Pancreas (tissue), 10 donors: ENCODE data around the gene ARF1. TPM values are rescaled to one million over a fixed set of nuclear protein-coding genes. Genes with fewer than 3 reads are reported as not detected.

Experiments
- ATAC-seq, 4 donors: fragments of 200-7000 bp; cut with Tn5 transposase; one replicate each; pipeline versions ENCODE4 v1.8.0 to v1.9.1; 2020; ENCODE audit warnings: mild to moderate bottlenecking in 4 of 4, moderate library complexity in 4 of 4
- DNase-seq, 6 donors: peaks; one replicate each; pipeline ENCODE4 v3.0.0-alpha.2; 2020
- FAIRE-seq: peaks from 2 replicates; lab custom pipeline; 2012; peaks lifted over from hg19 to GRCh38; lab: Jason Lieb, UNC
- H3K27ac ChIP-seq, 4 donors: fragments of 200-600 bp; sonication (generic); 1 replicate in 3 of 4; 2 replicates in 1 of 4; pipeline versions ENCODE4 v1.5.0 to v1.8.0; 2020
- H3K27me3 ChIP-seq, 4 donors: fragments of 200-600 bp; one replicate each; pipeline ENCODE4 v1.8.0; 2021
- H3K36me3 ChIP-seq, 3 donors: fragments of 200-600 bp; sonication (generic) in 1 of 3; one replicate each; pipeline versions ENCODE4 v1.5.0 to v1.8.0; 2020 to 2021
- H3K4me1 ChIP-seq, 3 donors: fragments of 200-600 bp; one replicate each; pipeline ENCODE4 v1.8.0; 2021
- H3K4me3 ChIP-seq, 4 donors: fragments of 200-600 bp; sonication (generic) in 2 of 4; one replicate each; pipeline versions ENCODE4 v1.5.0 to v1.8.0; 2020 to 2021
- H3K9me3 ChIP-seq, 4 donors: fragments of 200-600 bp; one replicate each; pipeline ENCODE4 v1.8.0; 2021
- CTCF ChIP-seq, 4 donors: fragments of 200-600 bp; sonication (generic) in 3 of 4; IDR thresholded peaks; one replicate each; pipeline versions ENCODE4 v1.5.0 to v1.8.0; 2021; ENCODE audit warnings: antibody characterized with exemption in 4 of 4
- WGBS, 2 donors: extraction: QIAGEN DNeasy Blood & Tissue Kit; methylation state at CpG; one replicate each; pipeline ENCODE4 v1.1.7; 2013; 5-methylcytosine and 5-hydroxymethylcytosine counted together
- intact Hi-C, 3 donors: fragments of 100-400 bp; cut with DNase I; formaldehyde crosslinking; loops; one replicate each; pipeline versions ENCODE4 v1.11.1 to v1.14.2; 2022
- microRNA-seq, 2 donors: library from miRNA; unstranded; fragments of <30 nt; microRNA quantifications; one replicate each; pipeline versions ENCODE4 to v1.1.0, GENCODE V29; 2019 to 2020
- polyA plus RNA-seq, 2 donors: library from polyadenylated mRNA; stranded (reverse); fragments of 200-250 nt; gene quantifications; one replicate each; pipeline ENCODE4 v1.2.3, GENCODE V29; 2013
- total RNA-seq, 6 donors: library from RNA; stranded (reverse); fragmentation: NEBNext Ultra II Directional in 4 of 6; extraction: Animal tissue kit (Norgen Biotek cat#: 25700) in 4 of 6; gene quantifications; one replicate each; pipeline versions ENCODE4 v1.2.1 to v1.2.4, GENCODE V29; 2021 to 2023
- donor health status: healthy with polysubstance abuse.
- donor health status: DM: no; HTN: no; CAD: no; lungs with moderate emphysema.
- donor health status: DM: no; HTN: no; CAD: no.
- donor health status: control.
- donor health status: control.
- donor health status: Bipolar disorder and iron deficiency.
- donor health status: DM: yes; HTN: yes; CAD: no.
- donor health status: DM: no; HTN: no; CAD: no.
- donor health status: DM: no; HTN: no; CAD: no.
- donor health status: DM: yes; HTN: yes; CAD: no.

ARF1 gene
- total and polyA plus RNA-seq, 8 donors = 160 to 251 (median 205) TPM

GRCh38 chr1:228146417-228147150, 64.1 kb downstream of the ARF1 start:
- intact Hi-C loops = no loop called here
- no peak for FAIRE-seq
- peak in 2 of 6 donors; percentile 12 to 17 for DNase-seq

GRCh38 chr1:228147151-228147693, 64.7 kb downstream of the ARF1 start:
- FAIRE-seq (no peak), ATAC-seq (no peak), DNase-seq (peak in 4 of 6 donors; percentile 11 to 74 (median 22))
- Histone ChIP-seq H3K9me3 (no peaks in the 10 kb centered on the region), H3K27me3 (no peaks in the 10 kb centered on the region), H3K27ac (no peak overlapping the region), H3K4me1 (peaks cover 8 to 19% (median 16%) of the 10 kb centered on the region in 3 donors), H3K4me3 (no peak overlapping the region), H3K36me3 (peaks cover 0 to 23% (median 0%) of the 10 kb centered on the region in 3 donors)
- TF ChIP-seq CTCF (IDR thresholded peaks at IDR 0.05) = no peak
- intact Hi-C loops = no loop called here
- 91% methylated on average over 20 of the region's 20 CpGs for WGBS, 2 donors

More at GRCh38 chr1:228146417-228147150, 64.1 kb downstream of the ARF1 start:
- TF ChIP-seq CTCF (IDR thresholded peaks at IDR 0.05) = no peak
- WGBS, 2 donors = 90 to 92% methylated on average over 18 of the region's 18 CpGs
- H3K27ac ChIP-seq = no peak overlapping the region
- no peaks in the 10 kb centered on the region for H3K9me3 ChIP-seq
- ATAC-seq = no peak
- H3K27me3 ChIP-seq = no peaks in the 10 kb centered on the region
- H3K4me1 ChIP-seq = peaks cover 11 to 25% (median 23%) of the 10 kb centered on the region in 3 donors
- H3K36me3 ChIP-seq = peaks cover 0 to 23% (median 0%) of the 10 kb centered on the region in 3 donors
- no peak overlapping the region for H3K4me3 ChIP-seq

- intact Hi-C loops = no loop called here
- FAIRE-seq (no peak), ATAC-seq (no peak), DNase-seq (no peak)
- H3K27ac ChIP-seq = no peak overlapping the region
- 79 to 87% methylated on average over 3 to 4 of the region's 4 CpGs for WGBS, 2 donors
- no peaks in the 10 kb centered on the region for H3K9me3 ChIP-seq
- H3K4me3 ChIP-seq = no peak overlapping the region
- H3K4me1 ChIP-seq = peaks cover 3 to 13% (median 11%) of the 10 kb centered on the region in 3 donors
- no peaks in the 10 kb centered on the region for H3K27me3 ChIP-seq
- peaks cover 0 to 23% (median 0%) of the 10 kb centered on the region in 3 donors for H3K36me3 ChIP-seq
- no peak for TF ChIP-seq CTCF (IDR thresholded peaks at IDR 0.05)
Measured at GRCh38 chr1:228147768-228148167, 65.3 kb downstream of the ARF1 start.

GRCh38 chr1:228148196-228148861, 65.8 kb downstream of the ARF1 start:
- no peak for TF ChIP-seq CTCF (IDR thresholded peaks at IDR 0.05)
- peaks cover 0 to 23% (median 0%) of the 10 kb centered on the region in 3 donors for H3K36me3 ChIP-seq
- 75 to 80% methylated on average over 18 of the region's 18 CpGs for WGBS, 2 donors
- peak in 4 of 6 donors; percentile 11 to 62 (median 36) for DNase-seq
- no peak for FAIRE-seq
- no peaks in the 10 kb centered on the region for H3K9me3 ChIP-seq
- no peak overlapping the region for H3K27ac ChIP-seq
- H3K27me3 ChIP-seq = no peaks in the 10 kb centered on the region
- ATAC-seq = no peak
- no peak overlapping the region for H3K4me3 ChIP-seq
- intact Hi-C loops = no loop called here
- H3K4me1 ChIP-seq = peaks cover 0 to 8% (median 5%) of the 10 kb centered on the region in 3 donors

Small RNA genes within 50 kb of the gene (microRNA-seq; reads per million reads assigned to microRNA genes)
- 0.29 to 1.5 reads per million in 2 donors for gene MIR3620

Other genes starting within 250 kb of the ARF1 start
- 1 to 10 TPM in 5 of 6 donors, under 1 TPM in 1; 0.72 to 2.9 (median 2.1) TPM for gene WNT9A, start 134.8 kb upstream of the ARF1 start, total RNA-seq
- gene WNT9A, start 134.8 kb upstream of the ARF1 start, polyA plus RNA-seq = 1 to 10 TPM in 1 of 2 donors, under 1 TPM in 1; 0.80 to 1.4 TPM
- gene WNT3A, start 75.7 kb upstream of the ARF1 start, total RNA-seq = not detected
- under 1 TPM in 1 of 2 donors, not detected in 1; 0.08 TPM for gene WNT3A, start 75.7 kb upstream of the ARF1 start, polyA plus RNA-seq
- gene C1orf35, start 20.6 kb downstream of the ARF1 start, total RNA-seq = 1 to 10 TPM; 6.3 to 9.3 (median 7.8) TPM
- 10 to 100 TPM; 18.9 to 33.2 TPM for gene C1orf35, start 20.6 kb downstream of the ARF1 start, polyA plus RNA-seq
- 10 to 100 TPM; 18.1 to 24.7 (median 23.9) TPM for gene MRPL55, start 26.6 kb downstream of the ARF1 start, total RNA-seq
- gene MRPL55, start 26.6 kb downstream of the ARF1 start, polyA plus RNA-seq = 100 to 1,000 TPM; 103 to 113 TPM
- gene GUK1, start 57.6 kb downstream of the ARF1 start, total RNA-seq = 100 to 1,000 TPM in 2 of 6 donors, 10 to 100 TPM in 4; 71.5 to 114 (median 98.6) TPM
- gene GUK1, start 57.6 kb downstream of the ARF1 start, polyA plus RNA-seq = 100 to 1,000 TPM; 317 TPM
- gene GJC2, start 67.2 kb downstream of the ARF1 start, total RNA-seq = under 1 TPM; 0.08 to 0.69 (median 0.34) TPM
- gene GJC2, start 67.2 kb downstream of the ARF1 start, polyA plus RNA-seq = under 1 TPM; 0.59 to 0.80 TPM
- 10 to 100 TPM in 1 of 6 donors, 1 to 10 TPM in 5; 6.1 to 14.4 (median 8.0) TPM for gene IBA57, start 83.1 kb downstream of the ARF1 start, total RNA-seq
- gene IBA57, start 83.1 kb downstream of the ARF1 start, polyA plus RNA-seq = 1 to 10 TPM; 2.4 to 2.7 TPM
- 10 to 100 TPM in 4 of 6 donors, 1 to 10 TPM in 2; 7.9 to 16.5 (median 10.7) TPM for gene OBSCN, start 125.3 kb downstream of the ARF1 start, total RNA-seq
- 10 to 100 TPM; 50.7 to 61.4 TPM for gene OBSCN, start 125.3 kb downstream of the ARF1 start, polyA plus RNA-seq